MM.1S (cell line): Measurements from ENCODE around the gene GNS.

ENCODE experiments used
- DNase-seq: peaks from one replicate; pipeline ENCODE4 v3.0.0-alpha.2; 2015
- H2AFZ ChIP-seq: fragments of 300-600 bp; sonication (generic); 2 replicates; pipeline ENCODE4 v1.6.0; 2016; ENCODE audit warnings: antibody characterized with exemption, low read length
- H3F3A ChIP-seq: fragments of 300-600 bp; sonication (generic); 2 replicates; pipeline ENCODE4 v1.6.1; 2016; ENCODE audit warnings: mild to moderate bottlenecking, antibody characterized with exemption, low read length, moderate library complexity, mixed read lengths; ENCODE audit not compliant: insufficient read depth
- H3K27ac ChIP-seq: fragments of 300-600 bp; sonication (generic); 2 replicates; pipeline ENCODE4 v1.5.1; 2016; ENCODE audit warnings: mild to moderate bottlenecking, low read length
- H3K27me3 ChIP-seq: fragments of 300-600 bp; sonication (generic); replicated peaks from 2 replicates; pipeline ENCODE4 v1.6.0; 2016; ENCODE audit warnings: low read length; ENCODE audit not compliant: insufficient read depth
- H3K36me3 ChIP-seq: fragments of 300-600 bp; sonication (generic); replicated peaks from 2 replicates; pipeline ENCODE4 v1.6.1; 2016; ENCODE audit warnings: mild to moderate bottlenecking, low read length, mixed read lengths; ENCODE audit not compliant: insufficient read depth
- H3K4me1 ChIP-seq: fragments of 300-600 bp; sonication (generic); 2 replicates; pipeline ENCODE4 v1.6.1; 2016; ENCODE audit warnings: low read length, mixed read lengths
- H3K4me2 ChIP-seq: fragments of 300-600 bp; sonication (generic); 2 replicates; pipeline ENCODE4 v1.6.0; 2016; ENCODE audit warnings: low read depth, low read length
- H3K4me3 ChIP-seq: fragments of 300-600 bp; sonication (generic); 2 replicates; pipeline ENCODE4 v1.5.1; 2016; ENCODE audit warnings: low read length, mixed read lengths
- H3K79me2 ChIP-seq: fragments of 300-600 bp; sonication (generic); 2 replicates; pipeline ENCODE4 v1.6.1; 2016; ENCODE audit warnings: mixed run types, low read length, mixed read lengths
- H3K9ac ChIP-seq: fragments of 300-600 bp; sonication (generic); 2 replicates; pipeline ENCODE4 v1.6.1; 2016; ENCODE audit warnings: low read length, mixed read lengths
- H3K9me2 ChIP-seq: fragments of 300-600 bp; sonication (generic); replicated peaks from 2 replicates; pipeline ENCODE4 v1.6.1; 2016; ENCODE audit warnings: mild to moderate bottlenecking, low read length, mixed read lengths; ENCODE audit not compliant: insufficient read depth
- H3K9me3 ChIP-seq: fragments of 300-600 bp; sonication (generic); replicated peaks from 2 replicates; pipeline ENCODE4 v1.6.1; 2016; ENCODE audit warnings: mild to moderate bottlenecking, low read length, mixed read lengths; ENCODE audit not compliant: insufficient read depth
- H4K20me1 ChIP-seq: fragments of 300-600 bp; sonication (generic); 2 replicates; pipeline ENCODE4 v1.6.1; 2016; ENCODE audit warnings: mild to moderate bottlenecking, low read length, moderate library complexity, mixed read lengths; ENCODE audit not compliant: insufficient read depth
- EZH2 ChIP-seq: fragments of 300-600 bp; sonication (generic); optimal IDR thresholded peaks from 2 replicates; pipeline ENCODE3; 2017; ENCODE audit warnings: low read depth, mild to moderate bottlenecking, antibody characterized with exemption, low read length, mixed read lengths
- EZH2phosphoT487 ChIP-seq: fragments of 300-600 bp; sonication (generic); IDR thresholded peaks from 2 replicates; pipeline ENCODE4 v1.6.1; 2018; ENCODE audit warnings: antibody characterized with exemption, low read length
- TF ChIP-seq, protein P1 (sequence below): fragments of 300-600 bp; sonication (generic); IDR thresholded peaks from 2 replicates; pipeline ENCODE4 v1.5.1; 2016; ENCODE audit warnings: antibody characterized with exemption, low read length, mixed read lengths

Gene GNS

GRCh38 chr12:64716839-64717455 is 42.3 kb downstream of the GNS start:
- Histone ChIP-seq H3K9me2 (no peaks in the 10 kb centered on the region), H3K9ac (no peak overlapping the region), H2AFZ (no peak overlapping the region), H3K9me3 (no peaks in the 10 kb centered on the region), H3K4me3 (no peak overlapping the region), H3K27ac (no peak overlapping the region), H3F3A (no peaks in the 10 kb centered on the region), H3K27me3 (no peaks in the 10 kb centered on the region), H3K4me1 (no peaks in the 10 kb centered on the region), H4K20me1 (no peaks in the 10 kb centered on the region), H3K36me3 (0 out of 2 replicates have a peak, but pooled peaks cover 2% of the 10 kb centered on the region), H3K4me2 (no peak overlapping the region), H3K79me2 (no peaks in the 10 kb centered on the region)
- TF ChIP-seq EZH2phosphoT487, result no peak
- no peak for TF ChIP-seq EZH2
- TF ChIP-seq, protein P1, sequence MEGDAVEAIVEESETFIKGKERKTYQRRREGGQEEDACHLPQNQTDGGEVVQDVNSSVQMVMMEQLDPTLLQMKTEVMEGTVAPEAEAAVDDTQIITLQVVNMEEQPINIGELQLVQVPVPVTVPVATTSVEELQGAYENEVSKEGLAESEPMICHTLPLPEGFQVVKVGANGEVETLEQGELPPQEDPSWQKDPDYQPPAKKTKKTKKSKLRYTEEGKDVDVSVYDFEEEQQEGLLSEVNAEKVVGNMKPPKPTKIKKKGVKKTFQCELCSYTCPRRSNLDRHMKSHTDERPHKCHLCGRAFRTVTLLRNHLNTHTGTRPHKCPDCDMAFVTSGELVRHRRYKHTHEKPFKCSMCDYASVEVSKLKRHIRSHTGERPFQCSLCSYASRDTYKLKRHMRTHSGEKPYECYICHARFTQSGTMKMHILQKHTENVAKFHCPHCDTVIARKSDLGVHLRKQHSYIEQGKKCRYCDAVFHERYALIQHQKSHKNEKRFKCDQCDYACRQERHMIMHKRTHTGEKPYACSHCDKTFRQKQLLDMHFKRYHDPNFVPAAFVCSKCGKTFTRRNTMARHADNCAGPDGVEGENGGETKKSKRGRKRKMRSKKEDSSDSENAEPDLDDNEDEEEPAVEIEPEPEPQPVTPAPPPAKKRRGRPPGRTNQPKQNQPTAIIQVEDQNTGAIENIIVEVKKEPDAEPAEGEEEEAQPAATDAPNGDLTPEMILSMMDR, result no peak
- no peak for DNase-seq

DNA sequence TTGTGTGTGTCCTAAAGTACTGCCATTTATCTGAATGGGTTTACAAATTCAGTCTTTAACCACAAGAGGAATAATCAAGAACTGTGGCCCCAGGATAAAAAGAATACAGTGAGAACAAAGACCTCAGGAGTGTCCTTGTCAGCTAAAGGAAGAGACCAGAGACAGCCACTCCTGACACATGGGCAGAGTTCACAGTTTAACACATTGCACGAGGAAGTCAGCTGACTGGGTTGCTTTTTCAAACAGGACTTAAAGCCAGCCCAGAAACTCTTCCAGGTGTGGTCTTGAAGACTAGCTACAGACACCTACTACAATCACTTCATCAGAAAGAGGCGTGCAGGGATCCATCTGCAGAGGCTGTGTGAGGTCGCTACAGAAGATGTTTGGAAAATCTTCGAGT is 42.8 kb downstream of the GNS start:
- no peaks in the 10 kb centered on the region for H3F3A ChIP-seq
- H3K9me2 ChIP-seq, result no peaks in the 10 kb centered on the region
- no peak for DNase-seq
- no peak overlapping the region for H3K4me3 ChIP-seq
- H3K27ac ChIP-seq, result no peak overlapping the region
- no peak overlapping the region for H3K4me2 ChIP-seq
- H2AFZ ChIP-seq, result no peak overlapping the region
- H3K79me2 ChIP-seq, result no peaks in the 10 kb centered on the region
- no peak overlapping the region for H3K9ac ChIP-seq
- no peaks in the 10 kb centered on the region for H3K27me3 ChIP-seq
- TF ChIP-seq, protein P1, result no peak
- TF ChIP-seq EZH2phosphoT487 (no peak), EZH2 (no peak)
- H3K36me3 ChIP-seq, result 0 out of 2 replicates have a peak, but pooled peaks cover 2% of the 10 kb centered on the region
- H3K9me3 ChIP-seq, result no peaks in the 10 kb centered on the region
- no peaks in the 10 kb centered on the region for H4K20me1 ChIP-seq
- H3K4me1 ChIP-seq, result no peaks in the 10 kb centered on the region

- Histone ChIP-seq H3F3A (no peaks in the 10 kb centered on the region), H3K27me3 (no peaks in the 10 kb centered on the region), H3K4me3 (no peak overlapping the region), H3K4me1 (no peaks in the 10 kb centered on the region), H3K79me2 (no peaks in the 10 kb centered on the region), H3K9me3 (no peaks in the 10 kb centered on the region), H3K9me2 (no peaks in the 10 kb centered on the region), H3K36me3 (0 out of 2 replicates have a peak, but pooled peaks cover 2% of the 10 kb centered on the region), H2AFZ (no peak overlapping the region), H3K4me2 (no peak overlapping the region), H4K20me1 (no peaks in the 10 kb centered on the region), H3K27ac (no peak overlapping the region), H3K9ac (no peak overlapping the region)
- TF ChIP-seq EZH2 (no peak), EZH2phosphoT487 (no peak)
- TF ChIP-seq, protein P1, result no peak
- DNase-seq, result no peak
Observed at GRCh38 chr12:64714551-64714968, 44.6 kb downstream of the GNS start.
